C4-2B (cell line): ENCODE data around the gene SPDYE5.
"Not testable (repeated sequence)": the region's sequence is repeated elsewhere in the genome, so short reads cannot be mapped to it uniquely, and the experiment has no call there.

Source experiments
- ZFX ChIP-seq: fragments of 450-650 bp; IDR thresholded peaks from 2 replicates; pipeline ENCODE4 v1.6.1; 2017
- TF ChIP-seq, protein P1 (sequence below): fragments of 450-650 bp; conservative IDR thresholded peaks from 2 replicates; pipeline ENCODE4 v1.5.1; 2017; ENCODE audit warnings: mild to moderate bottlenecking

- TF ChIP-seq, protein P1, sequence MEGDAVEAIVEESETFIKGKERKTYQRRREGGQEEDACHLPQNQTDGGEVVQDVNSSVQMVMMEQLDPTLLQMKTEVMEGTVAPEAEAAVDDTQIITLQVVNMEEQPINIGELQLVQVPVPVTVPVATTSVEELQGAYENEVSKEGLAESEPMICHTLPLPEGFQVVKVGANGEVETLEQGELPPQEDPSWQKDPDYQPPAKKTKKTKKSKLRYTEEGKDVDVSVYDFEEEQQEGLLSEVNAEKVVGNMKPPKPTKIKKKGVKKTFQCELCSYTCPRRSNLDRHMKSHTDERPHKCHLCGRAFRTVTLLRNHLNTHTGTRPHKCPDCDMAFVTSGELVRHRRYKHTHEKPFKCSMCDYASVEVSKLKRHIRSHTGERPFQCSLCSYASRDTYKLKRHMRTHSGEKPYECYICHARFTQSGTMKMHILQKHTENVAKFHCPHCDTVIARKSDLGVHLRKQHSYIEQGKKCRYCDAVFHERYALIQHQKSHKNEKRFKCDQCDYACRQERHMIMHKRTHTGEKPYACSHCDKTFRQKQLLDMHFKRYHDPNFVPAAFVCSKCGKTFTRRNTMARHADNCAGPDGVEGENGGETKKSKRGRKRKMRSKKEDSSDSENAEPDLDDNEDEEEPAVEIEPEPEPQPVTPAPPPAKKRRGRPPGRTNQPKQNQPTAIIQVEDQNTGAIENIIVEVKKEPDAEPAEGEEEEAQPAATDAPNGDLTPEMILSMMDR = not testable (repeated sequence)
- not testable (repeated sequence) for TF ChIP-seq ZFX
These were observed 34.1 kb upstream of the SPDYE5 start for GRCh38 chr7:75458034-75458433.
